Neural cell (in vitro differentiated cells): ENCODE data around the gene TRAPPC3.

ENCODE experiments used
- EP300 ChIP-seq: fragments of 450-650 bp; conservative IDR thresholded peaks from 2 replicates; pipeline ENCODE4 v1.6.1; 2014; ENCODE audit warnings: antibody characterized with exemption, mild to moderate bottlenecking, moderate library complexity; ENCODE audit not compliant: poor library complexity, severe bottlenecking
- POLR2AphosphoS5 ChIP-seq: IDR thresholded peaks from 2 replicates; pipeline ENCODE4 v1.6.1; 2012
- TAF1 ChIP-seq: IDR thresholded peaks from 2 replicates; pipeline ENCODE4 v1.6.1; 2012; ENCODE audit warnings: low read depth
- TF ChIP-seq, protein P1 (sequence below): fragments of 450-650 bp; IDR thresholded peaks from 2 replicates; pipeline ENCODE4 v1.5.1; 2014; ENCODE audit warnings: antibody characterized with exemption, mild to moderate bottlenecking, moderate library complexity; ENCODE audit not compliant: poor library complexity, severe bottlenecking
- TF ChIP-seq, protein P2 (sequence below): IDR thresholded peaks from 2 replicates; pipeline ENCODE4 v1.6.1; 2012; ENCODE audit warnings: borderline replicate concordance

DNA sequence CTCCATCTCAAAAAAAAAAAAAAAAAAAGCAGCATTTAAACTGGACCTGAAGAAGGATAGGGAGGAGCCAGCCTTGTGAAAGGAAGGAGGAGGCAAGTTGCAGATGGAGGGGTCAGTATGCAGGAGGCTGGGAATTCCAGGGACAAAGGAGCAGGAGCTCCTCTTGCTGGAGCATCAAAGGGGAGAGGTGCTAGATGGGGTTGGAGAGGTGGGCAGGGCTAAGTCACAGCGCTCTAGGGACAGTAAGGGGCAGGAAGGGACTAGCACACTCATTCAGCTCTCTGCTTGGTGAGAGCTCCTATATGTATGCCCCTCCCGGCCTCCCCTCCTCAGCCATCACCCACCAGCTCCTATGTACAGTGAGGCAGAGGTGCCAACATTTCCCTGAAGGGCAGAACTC, 33.4 kb upstream of the TRAPPC3 start:
- TF ChIP-seq, protein P1, sequence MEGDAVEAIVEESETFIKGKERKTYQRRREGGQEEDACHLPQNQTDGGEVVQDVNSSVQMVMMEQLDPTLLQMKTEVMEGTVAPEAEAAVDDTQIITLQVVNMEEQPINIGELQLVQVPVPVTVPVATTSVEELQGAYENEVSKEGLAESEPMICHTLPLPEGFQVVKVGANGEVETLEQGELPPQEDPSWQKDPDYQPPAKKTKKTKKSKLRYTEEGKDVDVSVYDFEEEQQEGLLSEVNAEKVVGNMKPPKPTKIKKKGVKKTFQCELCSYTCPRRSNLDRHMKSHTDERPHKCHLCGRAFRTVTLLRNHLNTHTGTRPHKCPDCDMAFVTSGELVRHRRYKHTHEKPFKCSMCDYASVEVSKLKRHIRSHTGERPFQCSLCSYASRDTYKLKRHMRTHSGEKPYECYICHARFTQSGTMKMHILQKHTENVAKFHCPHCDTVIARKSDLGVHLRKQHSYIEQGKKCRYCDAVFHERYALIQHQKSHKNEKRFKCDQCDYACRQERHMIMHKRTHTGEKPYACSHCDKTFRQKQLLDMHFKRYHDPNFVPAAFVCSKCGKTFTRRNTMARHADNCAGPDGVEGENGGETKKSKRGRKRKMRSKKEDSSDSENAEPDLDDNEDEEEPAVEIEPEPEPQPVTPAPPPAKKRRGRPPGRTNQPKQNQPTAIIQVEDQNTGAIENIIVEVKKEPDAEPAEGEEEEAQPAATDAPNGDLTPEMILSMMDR = no peak
- TF ChIP-seq TAF1 (no peak), EP300 (no peak), POLR2AphosphoS5 (no peak)
- TF ChIP-seq, protein P2, sequence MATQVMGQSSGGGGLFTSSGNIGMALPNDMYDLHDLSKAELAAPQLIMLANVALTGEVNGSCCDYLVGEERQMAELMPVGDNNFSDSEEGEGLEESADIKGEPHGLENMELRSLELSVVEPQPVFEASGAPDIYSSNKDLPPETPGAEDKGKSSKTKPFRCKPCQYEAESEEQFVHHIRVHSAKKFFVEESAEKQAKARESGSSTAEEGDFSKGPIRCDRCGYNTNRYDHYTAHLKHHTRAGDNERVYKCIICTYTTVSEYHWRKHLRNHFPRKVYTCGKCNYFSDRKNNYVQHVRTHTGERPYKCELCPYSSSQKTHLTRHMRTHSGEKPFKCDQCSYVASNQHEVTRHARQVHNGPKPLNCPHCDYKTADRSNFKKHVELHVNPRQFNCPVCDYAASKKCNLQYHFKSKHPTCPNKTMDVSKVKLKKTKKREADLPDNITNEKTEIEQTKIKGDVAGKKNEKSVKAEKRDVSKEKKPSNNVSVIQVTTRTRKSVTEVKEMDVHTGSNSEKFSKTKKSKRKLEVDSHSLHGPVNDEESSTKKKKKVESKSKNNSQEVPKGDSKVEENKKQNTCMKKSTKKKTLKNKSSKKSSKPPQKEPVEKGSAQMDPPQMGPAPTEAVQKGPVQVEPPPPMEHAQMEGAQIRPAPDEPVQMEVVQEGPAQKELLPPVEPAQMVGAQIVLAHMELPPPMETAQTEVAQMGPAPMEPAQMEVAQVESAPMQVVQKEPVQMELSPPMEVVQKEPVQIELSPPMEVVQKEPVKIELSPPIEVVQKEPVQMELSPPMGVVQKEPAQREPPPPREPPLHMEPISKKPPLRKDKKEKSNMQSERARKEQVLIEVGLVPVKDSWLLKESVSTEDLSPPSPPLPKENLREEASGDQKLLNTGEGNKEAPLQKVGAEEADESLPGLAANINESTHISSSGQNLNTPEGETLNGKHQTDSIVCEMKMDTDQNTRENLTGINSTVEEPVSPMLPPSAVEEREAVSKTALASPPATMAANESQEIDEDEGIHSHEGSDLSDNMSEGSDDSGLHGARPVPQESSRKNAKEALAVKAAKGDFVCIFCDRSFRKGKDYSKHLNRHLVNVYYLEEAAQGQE = no peak
